TTC549 (cell line): ENCODE results near the gene ACTL6B.

Experiments
- FAIRE-seq: peaks from 2 replicates; lab custom pipeline; 2012; peaks lifted over from hg19 to GRCh38; lab: Jason Lieb, UNC

ACTL6B gene

GRCh38 chr7:100599911-100600729 lies 56.1 kb downstream of the ACTL6B start:
- no peak for FAIRE-seq

- no peak for FAIRE-seq
Measured at GRCh38 chr7:100598425-100598824, 57.8 kb downstream of the ACTL6B start.

GRCh38 chr7:100595188-100595587 lies 61.1 kb downstream of the ACTL6B start:
- FAIRE-seq, result no peak
